DMS 273 treated with DMSO at 0.1 percent for 48 hours (cell line): ENCODE results near the gene CXCL3.
"Not testable (repeated sequence)": the region's sequence is repeated elsewhere in the genome, so short reads cannot be mapped to it uniquely, and the experiment has no call there.

ENCODE experiments used
- DNase-seq: peaks from one replicate; lab custom pipeline; 2025; lab: John Stamatoyannopoulos, UW

The CXCL3 gene

GRCh38 chr4:74038425-74039314, at the start of gene CXCL3:
TSS of gene CXCL3 (minus strand) at chr4:74038689. CDS start at chr4:74038611, 78 bp downstream.
- no peak for DNase-seq

- no peak for DNase-seq
Observed at GRCh38 chr4:74087481-74087880, 49.0 kb upstream of the CXCL3 start.

- no peak for DNase-seq
Observed at GRCh38 chr4:74085669-74086068, 47.2 kb upstream of the CXCL3 start.

DNA sequence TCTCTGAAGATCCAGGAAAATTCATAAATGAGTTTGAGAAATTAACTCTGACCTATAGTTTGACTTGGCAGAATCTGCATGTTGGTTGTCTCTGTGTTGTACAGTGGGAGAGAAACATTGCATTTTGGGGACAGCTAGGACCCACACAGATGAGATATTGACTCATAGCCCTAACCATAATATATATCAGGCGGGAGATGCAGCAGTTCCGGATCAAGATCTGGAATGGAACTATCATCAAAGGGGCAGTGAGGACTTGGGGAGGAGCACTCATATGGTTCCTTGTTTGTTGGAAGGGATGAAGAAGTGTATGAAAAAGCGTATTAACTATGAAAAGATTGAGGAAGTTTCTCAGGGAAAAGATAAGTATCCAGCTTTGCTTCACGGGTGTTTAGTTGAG, 46.5 kb upstream of the CXCL3 start:
- DNase-seq = no peak

GRCh38 chr4:74083546-74083945, 45.1 kb upstream of the CXCL3 start:
- DNase-seq = no peak

DNA sequence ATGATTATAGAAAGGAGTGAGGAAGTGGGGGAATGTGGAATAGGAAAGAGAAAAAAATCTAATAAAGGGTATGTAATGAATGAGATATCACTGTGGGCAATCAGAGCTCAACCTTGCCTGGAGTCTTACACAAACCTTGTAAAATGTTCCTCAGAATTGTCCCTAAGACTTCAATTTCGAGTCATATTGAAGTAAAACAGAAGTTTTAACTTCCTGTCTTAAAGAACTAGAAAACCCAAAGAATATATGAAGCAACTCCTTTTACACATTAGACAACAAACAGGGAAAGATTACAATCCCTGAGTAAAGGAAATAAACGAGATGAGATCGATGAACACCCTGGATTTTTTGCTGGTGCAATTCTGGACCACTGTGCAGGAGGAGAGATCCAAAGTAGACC, 42.5 kb upstream of the CXCL3 start:
- no peak for DNase-seq

GRCh38 chr4:74080351-74080750, 41.9 kb upstream of the CXCL3 start:
- not testable (repeated sequence) for DNase-seq

GRCh38 chr4:74079024-74079423, 40.5 kb upstream of the CXCL3 start:
- not testable (repeated sequence) for DNase-seq

- DNase-seq = no peak
Observed at GRCh38 chr4:74073358-74073757, 34.9 kb upstream of the CXCL3 start.

DNA sequence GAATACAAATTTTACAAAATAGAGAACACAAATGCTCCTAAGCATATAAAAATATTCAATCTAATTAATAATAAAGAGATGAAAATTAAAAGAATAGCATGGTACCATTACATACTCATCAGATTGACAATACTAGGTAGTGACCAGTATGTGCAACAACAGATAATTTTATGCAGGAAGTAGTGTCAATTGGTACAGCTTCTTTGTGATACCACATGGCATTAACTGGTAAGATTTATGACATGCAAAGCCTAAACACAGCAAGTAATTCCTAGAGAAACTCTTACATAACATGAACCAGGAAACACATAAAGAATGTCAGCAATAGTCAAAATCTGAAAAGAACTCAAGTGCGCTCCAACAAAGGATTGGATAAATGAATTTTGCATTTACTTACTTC, 34.2 kb upstream of the CXCL3 start:
- DNase-seq = no peak

- no peak for DNase-seq
Observed at GRCh38 chr4:74067586-74067985, 29.1 kb upstream of the CXCL3 start.

GRCh38 chr4:74066232-74066631, 27.7 kb upstream of the CXCL3 start:
- no peak for DNase-seq

DNA sequence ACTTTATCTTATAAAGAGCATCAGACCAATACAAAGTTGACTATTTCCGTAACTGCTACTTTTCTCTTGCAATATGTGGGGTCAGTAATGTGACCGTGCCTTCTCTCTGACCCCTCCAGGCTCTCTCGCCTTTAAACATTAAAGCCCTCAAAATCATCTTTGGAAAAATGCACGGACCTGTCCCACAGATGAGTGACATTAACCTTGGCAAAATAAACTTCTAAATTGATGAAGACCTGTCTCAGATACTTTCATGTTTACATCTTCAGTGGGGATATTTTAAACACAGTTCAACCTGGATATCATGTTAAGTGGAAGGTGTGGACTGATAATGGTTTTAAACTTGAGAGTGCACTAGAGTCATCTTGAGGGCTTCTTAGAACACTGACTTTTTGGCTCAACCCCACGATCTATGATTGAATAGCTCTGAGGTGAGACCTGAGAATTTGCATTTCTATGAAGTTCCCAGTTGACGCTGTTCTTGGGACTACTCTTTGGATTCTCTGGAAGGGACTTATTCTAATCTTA, 26.7 kb upstream of the CXCL3 start:
- DNase-seq = no peak

GRCh38 chr4:74063859-74064258, 25.4 kb upstream of the CXCL3 start:
- no peak for DNase-seq

- no peak for DNase-seq
Observed at GRCh38 chr4:74062953-74063352, 24.5 kb upstream of the CXCL3 start.

- no peak for DNase-seq
Observed at GRCh38 chr4:74061430-74061829, 22.9 kb upstream of the CXCL3 start.

DNA sequence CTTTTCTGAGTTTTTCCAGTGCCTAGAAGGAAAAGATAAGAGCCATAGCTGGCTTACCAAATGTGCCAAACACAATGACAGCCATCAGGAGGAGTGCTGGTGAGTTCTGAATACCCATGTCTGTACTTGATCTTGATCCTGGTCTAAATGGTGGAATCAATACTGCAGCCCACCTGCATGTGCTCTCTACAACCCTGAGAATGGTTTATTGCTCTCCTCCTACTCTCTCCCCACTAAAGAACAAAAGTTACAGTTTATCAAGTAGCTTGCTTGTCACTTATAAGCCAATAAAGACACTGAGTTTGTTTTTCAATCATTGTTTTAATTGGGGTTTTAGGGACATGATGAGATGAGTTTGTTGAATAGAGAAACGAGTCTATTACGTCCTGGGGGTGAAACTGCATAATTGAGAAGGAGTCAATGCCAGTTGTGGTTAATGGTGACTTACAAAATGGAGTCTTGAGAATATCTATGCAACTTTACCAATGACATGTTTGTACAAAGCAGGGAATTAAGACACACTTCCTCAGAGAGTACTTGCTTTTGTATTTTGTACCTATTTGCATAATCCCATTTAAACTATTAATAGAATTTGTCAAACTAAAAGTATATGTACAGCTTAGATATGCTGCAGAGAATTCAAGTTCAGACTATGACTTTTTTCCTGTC, 20.8 kb upstream of the CXCL3 start:
- no peak for DNase-seq

DNA sequence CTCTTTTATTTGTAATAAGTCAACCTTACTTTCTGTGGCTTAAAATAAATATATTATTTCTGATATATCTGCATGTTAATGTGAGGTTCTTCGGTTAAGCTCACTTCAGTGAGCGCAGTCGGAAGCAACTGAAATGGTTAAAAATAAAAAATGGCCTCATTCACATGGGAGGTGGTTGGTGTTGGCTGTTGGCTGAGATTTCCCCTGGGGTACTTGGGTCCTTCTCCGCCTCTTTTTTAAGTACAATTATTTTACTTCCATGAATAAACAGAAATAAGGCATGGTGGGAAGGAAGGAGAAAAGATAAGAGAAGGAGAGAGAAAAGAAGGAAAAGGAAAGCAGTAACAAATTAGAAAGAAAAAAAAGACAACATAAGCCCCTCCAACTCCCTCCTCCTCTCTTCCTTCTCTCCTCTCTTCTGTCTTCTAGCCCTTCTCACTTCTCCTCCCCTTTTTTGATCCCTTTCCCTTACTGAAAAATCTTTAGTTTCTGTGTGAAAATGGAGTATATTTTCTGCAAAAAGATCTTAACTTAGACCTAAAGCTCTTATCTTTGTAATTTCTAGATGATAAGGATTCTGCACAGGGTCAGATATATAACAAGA, 19.7 kb upstream of the CXCL3 start:
- DNase-seq = no peak

DNA sequence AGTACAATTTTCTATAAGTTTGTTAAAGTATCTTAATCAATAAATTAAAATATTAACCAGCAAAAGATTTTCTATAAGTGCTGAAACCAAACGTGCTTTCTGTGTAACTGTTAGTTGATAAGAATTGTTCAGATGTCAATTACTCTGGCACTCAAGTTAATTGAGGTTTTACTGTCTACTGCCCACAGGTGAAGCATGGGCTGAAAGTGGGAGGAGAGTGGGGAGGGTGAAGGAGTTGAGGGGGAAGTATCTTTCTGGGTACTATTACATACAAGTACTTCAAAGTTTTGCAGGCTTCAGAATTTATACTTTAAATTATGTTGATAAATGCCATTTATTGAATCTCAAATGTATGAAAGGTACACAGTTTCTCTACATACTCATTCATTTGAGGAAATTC, 19.1 kb upstream of the CXCL3 start:
- no peak for DNase-seq

- DNase-seq = no peak
Observed at GRCh38 chr4:74056858-74057562, 18.5 kb upstream of the CXCL3 start.

DNA sequence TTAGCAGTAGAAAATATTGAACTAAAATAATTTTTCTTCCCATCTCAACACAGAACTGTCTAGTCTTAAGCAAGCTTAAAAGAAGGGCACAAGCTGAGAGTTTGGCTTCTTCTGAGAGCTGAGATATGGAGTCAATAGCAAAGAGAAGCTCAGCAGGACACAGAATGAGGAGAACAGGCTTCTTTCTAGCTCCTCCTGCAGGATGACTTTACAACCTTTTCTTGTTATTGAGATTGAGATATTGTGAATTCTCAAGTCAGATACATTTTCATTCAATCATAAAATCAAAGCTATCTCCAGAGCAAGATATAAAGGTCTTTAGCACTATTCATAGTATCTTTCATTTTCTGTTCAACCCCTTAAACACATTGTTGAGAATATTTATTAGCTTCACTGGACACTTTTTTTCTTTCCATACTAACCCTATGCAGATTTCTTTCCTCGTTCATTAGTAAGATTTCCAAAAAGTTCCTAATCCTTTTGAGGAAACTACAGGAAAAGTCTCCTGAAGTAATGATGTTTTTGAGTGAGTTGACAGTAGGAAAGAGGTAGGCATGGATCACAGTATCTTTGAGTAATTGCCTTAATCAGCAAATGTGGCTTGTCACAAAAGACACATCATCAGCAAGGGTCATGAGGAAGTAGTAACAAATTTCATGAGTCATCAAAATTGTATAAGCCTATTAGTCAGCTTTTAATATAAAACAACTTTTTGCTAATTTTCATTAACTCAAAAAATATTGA, 17.8 kb upstream of the CXCL3 start:
- no peak for DNase-seq
